NCI-H345 treated with DMSO at 0.1 percent for 48 hours (cell line): ENCODE measurements around the gene SSX2.
"Not testable (repeated sequence)": the region's sequence is repeated elsewhere in the genome, so short reads cannot be mapped to it uniquely, and the experiment has no call there.

Experiments used
- DNase-seq: peaks from one replicate; lab custom pipeline; 2025; ENCODE audit not compliant: unreplicated experiment; lab: John Stamatoyannopoulos, UW

The SSX2 gene, protein sequence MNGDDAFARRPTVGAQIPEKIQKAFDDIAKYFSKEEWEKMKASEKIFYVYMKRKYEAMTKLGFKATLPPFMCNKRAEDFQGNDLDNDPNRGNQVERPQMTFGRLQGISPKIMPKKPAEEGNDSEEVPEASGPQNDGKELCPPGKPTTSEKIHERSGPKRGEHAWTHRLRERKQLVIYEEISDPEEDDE

DNA sequence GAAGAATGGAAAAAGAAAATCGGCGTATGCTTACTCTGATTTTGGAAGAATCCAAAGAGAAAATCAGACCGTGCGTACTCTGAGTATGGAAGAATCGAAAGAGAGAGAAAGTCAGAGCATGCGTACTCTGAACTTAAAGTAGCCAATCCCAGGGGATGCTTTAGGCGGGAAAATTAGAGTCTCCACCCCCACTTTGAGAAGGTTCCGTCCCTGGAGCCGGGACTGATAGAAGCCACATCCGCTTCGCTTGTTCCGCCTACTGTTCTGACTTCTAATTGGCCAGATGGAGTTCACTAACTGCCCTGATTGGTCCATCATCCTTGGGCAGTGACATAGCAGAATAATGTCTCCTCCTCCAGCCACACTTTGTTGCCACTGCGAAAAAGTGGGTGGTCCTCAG, at the start of gene SSX2:
SSX2 (minus strand) TSS at position 101 of the 400 bp plus-strand sequence. CDS start 1,429 bp downstream, outside the sequence.
- not testable (repeated sequence) for DNase-seq

DNA sequence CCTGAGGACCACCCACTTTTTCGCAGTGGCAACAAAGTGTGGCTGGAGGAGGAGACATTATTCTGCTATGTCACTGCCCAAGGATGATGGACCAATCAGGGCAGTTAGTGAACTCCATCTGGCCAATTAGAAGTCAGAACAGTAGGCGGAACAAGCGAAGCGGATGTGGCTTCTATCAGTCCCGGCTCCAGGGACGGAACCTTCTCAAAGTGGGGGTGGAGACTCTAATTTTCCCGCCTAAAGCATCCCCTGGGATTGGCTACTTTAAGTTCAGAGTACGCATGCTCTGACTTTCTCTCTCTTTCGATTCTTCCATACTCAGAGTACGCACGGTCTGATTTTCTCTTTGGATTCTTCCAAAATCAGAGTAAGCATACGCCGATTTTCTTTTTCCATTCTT, 44.0 kb upstream of the SSX2 start, which contains the start of gene SSX2B:
SSX2B (plus strand) TSS at position 301 of the 400 bp plus-strand sequence. CDS start 1,429 bp downstream, outside the sequence.
- not testable (repeated sequence) for DNase-seq

DNA sequence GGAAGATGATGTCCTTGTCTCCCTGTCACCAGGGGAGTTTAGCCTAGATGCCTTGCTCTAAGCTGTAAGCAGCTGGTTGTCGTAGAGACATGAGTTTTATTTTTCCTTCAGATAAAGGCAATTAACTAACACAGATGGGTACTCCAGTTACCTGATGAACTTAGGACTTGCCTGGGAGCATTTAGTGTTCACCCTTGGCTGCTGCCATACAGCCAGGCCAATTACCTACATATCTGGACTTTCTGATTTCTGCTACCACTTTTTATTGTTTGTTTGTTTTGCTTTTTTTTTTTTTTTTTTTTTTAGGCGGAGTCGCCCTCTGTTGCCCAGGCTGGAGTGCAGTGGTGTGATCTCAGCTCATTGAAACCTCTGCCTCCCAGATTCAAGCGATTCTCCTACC, 14.9 kb downstream of the SSX2 start:
- not testable (repeated sequence) for DNase-seq

DNA sequence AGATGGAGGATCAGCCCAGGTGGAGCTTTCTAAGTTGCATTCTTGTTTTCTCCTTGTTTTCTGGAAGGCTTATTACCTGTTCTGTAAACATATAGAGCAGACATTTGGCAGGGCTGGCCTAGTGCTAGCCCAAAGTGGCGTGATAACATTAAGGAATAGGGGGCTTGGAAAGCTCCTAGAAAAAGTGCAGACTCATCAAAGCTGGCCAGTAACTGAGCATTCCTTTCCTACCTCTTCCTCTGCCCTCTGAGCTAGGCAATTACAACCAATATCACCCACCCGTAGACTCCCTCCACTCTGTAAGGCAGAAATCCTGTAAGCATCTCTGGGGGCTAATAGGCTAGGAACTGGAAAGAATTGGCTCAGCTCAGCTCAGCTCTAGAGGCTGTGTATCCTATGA, 44.8 kb downstream of the SSX2 start:
- not testable (repeated sequence) for DNase-seq

DNA sequence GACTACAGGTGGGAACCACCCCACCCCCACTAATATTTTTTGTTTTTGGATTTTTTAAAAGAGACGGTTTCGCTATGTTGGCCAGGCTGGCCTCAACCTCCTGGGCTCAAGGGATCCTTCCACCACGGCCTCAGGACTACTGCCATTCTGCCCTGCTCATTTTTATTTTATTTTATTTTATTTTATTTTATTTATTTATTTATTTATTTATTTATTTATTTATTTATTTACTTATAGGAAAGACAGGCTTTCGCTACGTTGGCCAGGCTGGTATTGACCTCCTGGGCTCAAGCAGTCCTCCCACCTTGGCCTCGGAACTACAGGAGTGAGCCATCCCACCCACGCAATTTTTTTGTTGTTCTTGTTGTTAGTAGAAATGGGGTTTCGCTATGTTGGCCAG, 51.5 kb downstream of the SSX2 start:
- DNase-seq, result not testable (repeated sequence)

DNA sequence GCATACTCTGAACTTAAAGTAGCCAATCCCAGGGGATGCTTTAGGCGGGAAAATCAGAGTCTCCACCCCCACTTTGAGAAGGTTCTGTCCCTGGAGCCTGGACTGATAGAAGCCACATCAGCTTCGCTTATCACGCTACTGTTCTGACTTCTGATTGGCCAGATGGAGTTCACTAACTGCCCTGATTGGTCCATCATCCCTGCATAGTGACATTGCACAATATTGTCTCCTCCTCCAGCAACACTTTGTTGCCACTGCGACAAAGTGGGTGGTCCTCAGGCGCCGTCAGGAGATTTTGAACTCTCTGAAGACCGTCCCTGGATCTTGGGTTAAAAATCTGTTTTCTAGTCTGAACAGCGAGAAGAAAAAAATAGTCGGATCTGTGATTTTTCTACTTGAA, 52.2 kb downstream of the SSX2 start, which contains the start of gene SSX7:
SSX7 (minus strand) TSS at position 101 of the 400 bp plus-strand sequence. CDS start 1,428 bp downstream, outside the sequence.
- DNase-seq, result not testable (repeated sequence)

DNA sequence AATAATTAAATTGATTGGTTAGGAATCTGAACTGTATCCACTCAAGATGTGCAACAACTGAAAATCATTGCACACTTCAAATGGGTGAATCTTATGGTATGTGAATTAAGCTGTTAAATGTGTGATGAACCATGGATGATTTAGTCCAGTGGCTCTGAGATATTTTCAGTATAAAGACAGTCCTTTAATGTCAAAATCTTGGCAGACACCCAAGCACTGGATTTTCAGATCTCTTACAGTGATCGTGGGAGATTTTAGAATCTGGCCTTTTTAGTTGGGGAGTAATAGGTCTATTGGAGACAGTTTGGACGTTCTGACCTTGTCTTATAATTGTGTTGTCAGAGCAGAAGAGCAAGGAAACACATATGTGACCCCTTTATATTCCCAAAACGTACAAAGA, 56.3 kb downstream of the SSX2 start:
- not testable (repeated sequence) for DNase-seq

DNA sequence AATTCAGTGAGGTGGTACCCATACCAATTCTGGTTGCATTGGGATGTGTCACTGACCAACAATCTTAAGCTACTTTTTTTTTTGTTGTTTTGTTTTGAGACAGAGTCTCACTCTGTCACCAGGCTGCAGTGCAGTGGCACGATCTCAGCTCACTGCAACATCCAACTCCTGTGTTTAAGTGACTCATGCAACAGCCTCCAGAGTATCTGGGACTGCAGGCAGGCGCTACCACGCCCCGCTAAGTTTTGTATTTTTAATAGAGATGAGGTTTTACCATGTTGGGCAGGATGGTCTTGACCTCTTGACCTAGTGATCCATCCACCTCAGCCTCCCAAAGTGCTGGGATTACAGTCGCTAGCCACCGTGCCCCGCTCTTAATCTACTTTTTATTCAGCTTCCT, 58.0 kb downstream of the SSX2 start:
- not testable (repeated sequence) for DNase-seq
